ENCODE measurements around the gene PGA4. TPM values are rescaled to one million over a fixed set of nuclear protein-coding genes. Genes with fewer than 3 reads are reported as not detected.
"Not testable (repeated sequence)": the region's sequence is repeated elsewhere in the genome, so short reads cannot be mapped to it uniquely, and the experiment has no call there.

PGA4 gene
- total RNA-seq, 1 donor from 2014 or later: not detected

DNA sequence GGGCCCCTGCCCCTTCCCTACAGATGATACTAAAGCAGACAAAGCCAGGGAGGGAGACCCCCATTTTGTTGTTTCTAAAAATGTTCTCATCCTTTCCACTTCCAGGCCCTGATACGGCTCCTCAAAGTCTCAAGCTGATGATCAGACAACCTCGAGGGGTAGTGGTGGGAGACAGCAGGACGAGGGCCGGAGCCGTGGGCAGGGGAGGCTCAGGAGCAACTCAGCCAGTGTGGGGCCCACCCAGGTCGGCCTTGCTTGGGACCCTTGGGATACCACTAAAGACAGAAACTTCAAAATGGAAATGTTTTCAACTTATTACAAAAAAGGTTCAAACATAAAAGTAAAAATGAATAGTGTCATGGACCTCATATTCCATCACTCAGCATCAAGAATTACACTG is 45.7 kb upstream of the PGA4 start:
- H3K36me3 ChIP-seq (ENCODE audit: control insufficient read depth, insufficient read depth, low read length): no peaks in the 10 kb centered on the region
- FAIRE-seq: no peak

DNA sequence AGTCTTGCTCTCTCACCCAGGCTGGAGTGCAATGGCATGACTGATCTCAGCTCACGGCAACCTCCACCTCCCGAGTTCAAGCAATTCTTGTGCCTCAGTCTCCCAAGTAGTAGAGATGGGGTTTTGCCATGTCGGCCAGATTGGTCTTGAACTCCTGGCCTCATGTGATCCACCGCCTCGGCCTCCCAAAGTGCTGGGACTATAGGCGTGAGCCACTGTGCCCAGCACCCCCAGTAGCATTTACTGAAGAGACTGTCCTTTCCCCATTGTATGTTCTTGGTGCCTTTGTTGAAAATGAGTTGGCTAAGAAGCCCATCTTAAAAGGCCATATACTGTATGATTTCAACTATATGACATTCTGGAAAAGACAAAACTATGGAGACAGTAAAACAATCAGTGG is 41.9 kb upstream of the PGA4 start:
- H3K4me3 ChIP-seq (ENCODE audit: low read depth, low read length); FAIRE-seq: not testable (repeated sequence)

More for the DNA sequence above, 45.7 kb upstream of the PGA4 start:
- TF ChIP-seq, protein P1, sequence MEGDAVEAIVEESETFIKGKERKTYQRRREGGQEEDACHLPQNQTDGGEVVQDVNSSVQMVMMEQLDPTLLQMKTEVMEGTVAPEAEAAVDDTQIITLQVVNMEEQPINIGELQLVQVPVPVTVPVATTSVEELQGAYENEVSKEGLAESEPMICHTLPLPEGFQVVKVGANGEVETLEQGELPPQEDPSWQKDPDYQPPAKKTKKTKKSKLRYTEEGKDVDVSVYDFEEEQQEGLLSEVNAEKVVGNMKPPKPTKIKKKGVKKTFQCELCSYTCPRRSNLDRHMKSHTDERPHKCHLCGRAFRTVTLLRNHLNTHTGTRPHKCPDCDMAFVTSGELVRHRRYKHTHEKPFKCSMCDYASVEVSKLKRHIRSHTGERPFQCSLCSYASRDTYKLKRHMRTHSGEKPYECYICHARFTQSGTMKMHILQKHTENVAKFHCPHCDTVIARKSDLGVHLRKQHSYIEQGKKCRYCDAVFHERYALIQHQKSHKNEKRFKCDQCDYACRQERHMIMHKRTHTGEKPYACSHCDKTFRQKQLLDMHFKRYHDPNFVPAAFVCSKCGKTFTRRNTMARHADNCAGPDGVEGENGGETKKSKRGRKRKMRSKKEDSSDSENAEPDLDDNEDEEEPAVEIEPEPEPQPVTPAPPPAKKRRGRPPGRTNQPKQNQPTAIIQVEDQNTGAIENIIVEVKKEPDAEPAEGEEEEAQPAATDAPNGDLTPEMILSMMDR (IDR thresholded peaks at IDR 0.05; ENCODE audit: insufficient read depth, low read length, severe bottlenecking): no peak
- peaks cover 4% of the 10 kb centered on the region for H3K27me3 ChIP-seq (ENCODE audit: control insufficient read depth, insufficient read depth, low read length)
- DNase-seq (ENCODE audit: low read depth): no peak
- no peak overlapping the region for H3K4me3 ChIP-seq (ENCODE audit: low read depth, low read length)

DNA sequence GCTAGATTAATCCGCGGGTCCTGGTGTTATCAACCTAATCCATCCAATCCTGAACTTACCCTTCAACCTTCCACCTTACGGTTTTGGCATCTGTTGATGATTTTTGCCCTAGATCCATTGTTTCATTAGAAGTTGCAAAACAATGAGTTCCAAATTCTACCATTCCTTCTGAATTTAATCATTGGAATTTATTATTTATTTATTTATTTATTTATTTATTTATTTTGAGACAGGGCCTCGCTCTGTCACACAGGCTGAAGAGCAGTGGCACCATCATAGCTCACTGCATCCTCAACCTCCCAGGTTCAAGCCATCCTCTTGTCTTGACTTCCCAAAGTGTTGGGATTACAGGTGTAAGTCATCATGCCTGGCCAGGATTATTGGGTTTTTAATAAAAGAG is 40.7 kb upstream of the PGA4 start:
- no peaks in the 10 kb centered on the region for H3K27me3 ChIP-seq (ENCODE audit: control insufficient read depth, insufficient read depth, low read length)
- FAIRE-seq: no peak
- no peaks in the 10 kb centered on the region for H3K36me3 ChIP-seq (ENCODE audit: control insufficient read depth, insufficient read depth, low read length)
- H3K4me3 ChIP-seq (ENCODE audit: low read depth, low read length): no peak overlapping the region
- no peak for DNase-seq (ENCODE audit: low read depth)
- TF ChIP-seq, protein P1 (IDR thresholded peaks at IDR 0.05; ENCODE audit: insufficient read depth, low read length, severe bottlenecking): no peak

More for the DNA sequence above, 41.9 kb upstream of the PGA4 start:
- H3K36me3 ChIP-seq (ENCODE audit: control insufficient read depth, insufficient read depth, low read length); DNase-seq (ENCODE audit: low read depth); H3K27me3 ChIP-seq (ENCODE audit: control insufficient read depth, insufficient read depth, low read length): not testable (repeated sequence)

DNA sequence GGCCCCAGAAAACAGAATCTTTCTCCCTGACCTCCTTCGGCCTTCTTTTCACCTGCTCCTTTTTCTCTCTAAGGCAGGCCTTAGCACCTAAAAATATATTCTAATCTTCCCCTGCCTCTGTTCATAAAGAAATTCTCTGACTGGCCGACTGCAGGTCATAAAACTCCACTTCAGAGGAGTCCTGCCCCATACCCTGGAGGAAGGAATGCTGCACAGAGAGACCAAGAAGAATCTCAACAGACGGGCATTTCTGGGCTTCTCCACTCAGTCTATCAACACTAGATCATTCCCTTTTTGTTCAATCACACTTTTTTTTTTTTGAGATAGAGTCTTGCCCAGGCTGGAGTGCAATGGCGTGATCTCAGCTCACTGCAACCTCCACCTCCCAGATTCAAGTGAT is 38.5 kb upstream of the PGA4 start:
- peak; percentile 23 for FAIRE-seq
- TF ChIP-seq, protein P1 (IDR thresholded peaks at IDR 0.05; ENCODE audit: insufficient read depth, low read length, severe bottlenecking): no peak

DNA sequence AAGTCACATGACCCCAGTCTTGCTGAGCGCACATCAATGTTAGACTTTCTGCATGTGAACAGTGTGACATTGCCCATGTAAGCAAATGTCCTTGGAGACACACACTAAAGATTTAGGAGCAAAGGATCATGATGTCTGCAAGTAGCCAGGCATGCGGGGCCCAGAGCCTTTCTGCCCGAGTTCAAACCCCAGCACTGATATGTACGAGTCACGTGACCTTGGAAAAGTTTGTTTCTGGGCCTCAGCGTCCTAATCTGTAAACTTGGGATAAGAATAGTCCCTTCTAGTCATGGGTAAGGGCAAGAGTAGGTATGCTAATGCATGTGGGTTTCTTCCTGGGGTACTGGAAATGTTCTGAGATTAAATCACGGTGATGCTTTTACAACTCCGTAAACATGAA is 35.6 kb upstream of the PGA4 start:
- no peak for FAIRE-seq

More for the DNA sequence above, 38.5 kb upstream of the PGA4 start:
- Histone ChIP-seq H3K36me3 (ENCODE audit: control insufficient read depth, insufficient read depth, low read length) (no peaks in the 10 kb centered on the region), H3K27me3 (ENCODE audit: control insufficient read depth, insufficient read depth, low read length) (no peaks in the 10 kb centered on the region), H3K4me3 (ENCODE audit: low read depth, low read length) (no peak overlapping the region)
- no peak for DNase-seq (ENCODE audit: low read depth)

DNA sequence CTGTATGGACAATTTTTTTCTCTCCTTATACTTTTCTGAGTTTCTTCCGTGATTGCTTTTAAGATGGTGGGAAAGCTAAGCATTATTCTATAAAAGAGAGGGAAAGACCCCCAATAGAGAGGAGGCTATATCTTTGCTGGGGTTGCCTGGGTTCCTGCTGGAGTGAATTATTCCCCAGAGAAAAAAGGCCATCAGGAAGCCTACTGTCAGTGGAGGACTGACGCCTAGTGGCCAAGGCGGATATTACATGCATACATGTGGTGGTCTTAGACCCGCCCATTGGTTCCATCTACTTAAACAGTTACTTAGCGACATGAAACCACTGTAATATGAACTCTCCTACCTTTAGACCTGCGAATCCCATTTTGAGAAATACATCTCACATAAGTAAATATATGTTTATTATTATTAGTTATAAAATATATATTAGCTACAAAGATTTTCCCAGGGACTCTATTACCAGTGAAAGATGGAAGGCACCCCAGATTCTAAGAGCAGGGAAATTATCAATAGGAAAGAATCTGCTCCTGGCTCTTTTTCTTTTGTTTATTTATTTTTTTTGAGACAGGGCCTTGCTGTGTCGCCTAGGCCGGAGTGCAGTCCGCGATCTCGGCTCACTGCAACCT is 34.5 kb upstream of the PGA4 start:
- TF ChIP-seq, protein P1 (IDR thresholded peaks at IDR 0.05; ENCODE audit: insufficient read depth, low read length, severe bottlenecking): peak; percentile 85
- H3K36me3 ChIP-seq (ENCODE audit: control insufficient read depth, insufficient read depth, low read length): no peaks in the 10 kb centered on the region
- no peaks in the 10 kb centered on the region for H3K27me3 ChIP-seq (ENCODE audit: control insufficient read depth, insufficient read depth, low read length)
- peak; percentile 70 for DNase-seq (ENCODE audit: low read depth)
- FAIRE-seq: no peak
- no peak overlapping the region for H3K4me3 ChIP-seq (ENCODE audit: low read depth, low read length)

More for the DNA sequence above, 35.6 kb upstream of the PGA4 start:
- no peak for DNase-seq (ENCODE audit: low read depth)
- TF ChIP-seq, protein P1 (IDR thresholded peaks at IDR 0.05; ENCODE audit: insufficient read depth, low read length, severe bottlenecking): no peak
- Histone ChIP-seq H3K36me3 (ENCODE audit: control insufficient read depth, insufficient read depth, low read length) (no peaks in the 10 kb centered on the region), H3K27me3 (ENCODE audit: control insufficient read depth, insufficient read depth, low read length) (no peaks in the 10 kb centered on the region), H3K4me3 (ENCODE audit: low read depth, low read length) (no peak overlapping the region)

Data from bronchial epithelial cell (primary cell).